ENCODE measurements around the gene ZRANB1. TPM values are rescaled to one million over a fixed set of nuclear protein-coding genes. Genes with fewer than 3 reads are reported as not detected.

ZRANB1 gene
- total and polyA plus RNA-seq, 2 experiments from 2014 or later, result 4.2 to 26.7 TPM

GRCh38 chr10:124974131-124974530 is 32.2 kb downstream of the ZRANB1 start (continued):
- TF ChIP-seq CTCF (conservative IDR thresholded peaks at IDR 0.05; ENCODE audit: low read depth in 2 of 2), result no peak
- TF ChIP-seq EZH2phosphoT487 (IDR thresholded peaks at IDR 0.05; ENCODE audit: unreplicated experiment), result no peak
- no peak for TF ChIP-seq STAT1 (IDR thresholded peaks at IDR 0.05; ENCODE audit: unreplicated experiment)
- TF ChIP-seq POLR2AphosphoS5 (IDR thresholded peaks at IDR 0.05; ENCODE audit: low read depth), result no peak
- TF ChIP-seq ZNF331 (CRISPR knock-in tag; IDR thresholded peaks at IDR 0.05; ENCODE audit: low read depth), result no peak
- no peak for TF ChIP-seq CREB1 (CRISPR knock-in tag; IDR thresholded peaks at IDR 0.05; ENCODE audit: low read depth)
- no peak for TF ChIP-seq JUNB (IDR thresholded peaks at IDR 0.05; ENCODE audit: unreplicated experiment)
- no peak for TF ChIP-seq ZNF114 (CRISPR knock-in tag; IDR thresholded peaks at IDR 0.05)
- no peak for TF ChIP-seq ETS1 (IDR thresholded peaks at IDR 0.05)

GRCh38 chr10:124975977-124976514 is 34.1 kb downstream of the ZRANB1 start:
- Histone ChIP-seq H3K4me1 (ENCODE audit: insufficient read depth) (no peaks in the 10 kb centered on the region), H3K4me3 (no peak overlapping the region), H4K20me1 (replicated peaks; ENCODE audit: insufficient read depth) (peaks cover 12% of the 10 kb centered on the region), H3K27ac (ENCODE audit: low read depth) (no peak overlapping the region), H3K79me2 (replicated peaks; ENCODE audit: insufficient read depth) (peaks cover 72% of the 10 kb centered on the region), H3K9me2 (ENCODE audit: insufficient read depth) (no peaks in the 10 kb centered on the region), H3K27me3 (ENCODE audit: insufficient read depth) (no peaks in the 10 kb centered on the region), H2AFZ (no peak overlapping the region), H3F3A (replicated peaks; ENCODE audit: low read depth) (no peaks in the 10 kb centered on the region), H3K4me2 (no peak overlapping the region), H3K36me3 (ENCODE audit: insufficient read depth) (peaks cover 8% of the 10 kb centered on the region; the same call in 1 of the 2 replicates)
- Mint-ChIP-seq H3K4me1 (peaks cover 4% of the 10 kb centered on the region), H3K4me3 (no peak overlapping the region), H3K36me3 (ENCODE audit: low read depth) (peaks cover 25% of the 10 kb centered on the region; the same call in 2 of the 3 replicates), H3K27me3 (ENCODE audit: insufficient read depth, low read depth, poor library complexity) (peaks cover 10% of the 10 kb centered on the region), H3K9me3 (no peaks in the 10 kb centered on the region), H3K27ac (peak overlapping the region; percentile 1; the same call in 1 of the 2 replicates)
- ATAC-seq (no peak), DNase-seq (ENCODE audit: low spot score) (no peak)
- TF ChIP-seq POLR2AphosphoS5 (IDR thresholded peaks at IDR 0.05; ENCODE audit: low read depth), result no peak
- TF ChIP-seq ZNF462 (CRISPR knock-in tag; IDR thresholded peaks at IDR 0.05), result no peak
- no peak for TF ChIP-seq ZNF114 (CRISPR knock-in tag; IDR thresholded peaks at IDR 0.05)
- no peak for TF ChIP-seq CREB1 (CRISPR knock-in tag; IDR thresholded peaks at IDR 0.05; ENCODE audit: low read depth)
- TF ChIP-seq NANOG (IDR thresholded peaks at IDR 0.05; ENCODE audit: borderline replicate concordance), result no peak
- no peak for TF ChIP-seq ETS1 (IDR thresholded peaks at IDR 0.05)
- TF ChIP-seq EZH2 (IDR thresholded peaks at IDR 0.05; ENCODE audit: low read depth, unreplicated experiment), result no peak
- no peak for TF ChIP-seq STAT1 (IDR thresholded peaks at IDR 0.05; ENCODE audit: unreplicated experiment)
- TF ChIP-seq CTCF (conservative IDR thresholded peaks at IDR 0.05; ENCODE audit: low read depth in 2 of 2), result no peak
